Dermis microvascular lymphatic vessel endothelial cell (primary cell): Measurements from ENCODE around the gene TXNDC2. TPM values are rescaled to one million over a fixed set of nuclear protein-coding genes. Genes with fewer than 3 reads are reported as not detected.
A peak's percentile ranks its signal among the peaks of the same experiment; 100 is the strongest.
"Not testable (repeated sequence)": the region's sequence is repeated elsewhere in the genome, so short reads cannot be mapped to it uniquely, and the experiment has no call there.

ENCODE experiments used
- DNase-seq, 2 donors: peaks; one replicate each; pipeline versions ENCODE4 v3.0.0 to v3.0.0-alpha.2; 2010; ENCODE audit warnings: low read depth in 2 of 2
- total RNA-seq: library from RNA; depleted of rRNA; stranded (reverse); fragments of >200 nt; gene quantifications from 2 replicates; pipeline ENCODE4 v1.2.1, GENCODE V29; 2014

Gene TXNDC2
- total RNA-seq, 1 donor from 2014 or later = under 0.01 TPM

GRCh38 chr18:9884090-9884489, 1.7 kb upstream of the TXNDC2 start:
- DNase-seq = no peak

GRCh38 chr18:9884532-9885140, 1.1 kb upstream of the TXNDC2 start:
- no peak for DNase-seq

- no peak for DNase-seq
Measured at GRCh38 chr18:9886005-9886348, 204 bp downstream of the TXNDC2 start.

- no peak for DNase-seq
Measured at GRCh38 chr18:9887992-9888391, 2.2 kb downstream of the TXNDC2 start.

GRCh38 chr18:9890196-9890595, 4.4 kb downstream of the TXNDC2 start:
- no peak for DNase-seq

- no peak for DNase-seq
Measured at GRCh38 chr18:9890957-9891356, 5.2 kb downstream of the TXNDC2 start.

- not testable (repeated sequence) for DNase-seq
Measured at GRCh38 chr18:9891515-9891914, 5.7 kb downstream of the TXNDC2 start.

GRCh38 chr18:9894454-9895068, 8.8 kb downstream of the TXNDC2 start:
- no peak for DNase-seq

GRCh38 chr18:9897129-9897528, 11.4 kb downstream of the TXNDC2 start:
- DNase-seq = no peak

GRCh38 chr18:9897787-9898291, 12.1 kb downstream of the TXNDC2 start:
- DNase-seq = not testable (repeated sequence)

- peak in 1 of 2 donors; percentile 35 for DNase-seq
Measured at GRCh38 chr18:9898792-9899549, 13.2 kb downstream of the TXNDC2 start.

- DNase-seq = not testable (repeated sequence)
Measured at GRCh38 chr18:9899550-9899930, 13.8 kb downstream of the TXNDC2 start.

- no peak for DNase-seq
Measured at GRCh38 chr18:9900699-9901098, 14.9 kb downstream of the TXNDC2 start.

GRCh38 chr18:9901377-9901776, 15.6 kb downstream of the TXNDC2 start:
- DNase-seq = no peak

- not testable (repeated sequence) for DNase-seq
Measured at GRCh38 chr18:9902264-9902663, 16.5 kb downstream of the TXNDC2 start.

- DNase-seq = no peak
Measured at GRCh38 chr18:9902832-9903231, 17.1 kb downstream of the TXNDC2 start.

GRCh38 chr18:9905401-9905922, 19.7 kb downstream of the TXNDC2 start:
- DNase-seq = no peak

- no peak for DNase-seq
Measured at GRCh38 chr18:9906481-9906880, 20.7 kb downstream of the TXNDC2 start.

GRCh38 chr18:9907867-9908266, 22.1 kb downstream of the TXNDC2 start:
- no peak for DNase-seq

- DNase-seq = no peak
Measured at GRCh38 chr18:9910071-9910470, 24.3 kb downstream of the TXNDC2 start.

GRCh38 chr18:9910661-9911060, 24.9 kb downstream of the TXNDC2 start:
- DNase-seq = no peak

GRCh38 chr18:9911226-9911625, 25.5 kb downstream of the TXNDC2 start:
- DNase-seq = no peak
